K562 (cell line): Measurements from ENCODE around the gene PLCD4. TPM values are rescaled to one million over a fixed set of nuclear protein-coding genes. Genes with fewer than 3 reads are reported as not detected.

Experiments used
- ELF1 ChIP-seq: fragments of 200-800 bp; sonication (Bioruptor generic); IDR thresholded peaks from 2 replicates; pipeline ENCODE4 v1.6.1; 2016; ENCODE audit warnings: missing genetic modification characterization, missing compliant biosample characterization
- ELF4 ChIP-seq: fragments of 450-650 bp; formaldehyde crosslinking; IDR thresholded peaks from 2 replicates; pipeline ENCODE4 v1.4.0; 2022; ENCODE audit warnings: missing genetic modification characterization
- EP300 ChIP-seq: IDR thresholded peaks from 2 replicates; pipeline ENCODE4 v1.6.1; 2012; ENCODE audit warnings: low read length, improper control_type of control experiment
- L3MBTL2 ChIP-seq: fragments of 450-650 bp; IDR thresholded peaks from 2 replicates; pipeline ENCODE4 v1.6.1; 2016; ENCODE audit warnings: mild to moderate bottlenecking, moderate library complexity
- LEF1 ChIP-seq: fragments of 450-650 bp; IDR thresholded peaks from 2 replicates; pipeline ENCODE4 v1.6.1; 2016; ENCODE audit warnings: mild to moderate bottlenecking
- MBD2 ChIP-seq: sonication (generic); IDR thresholded peaks from 2 replicates; pipeline ENCODE4 v1.6.1; 2016; ENCODE audit warnings: low read depth, borderline replicate concordance
- MYBL2 ChIP-seq, 2 experiments: fragments of 450-650 bp in 1 of 2; sonication (generic) in 1 of 2; formaldehyde crosslinking in 1 of 2; IDR thresholded peaks; 2 replicates each; pipeline versions ENCODE4 v1.6.1 to v1.8.1; 2017 to 2022; ENCODE audit warnings: borderline replicate concordance in 1 of 2, inconsistent platforms in 1 of 2, low read depth in 1 of 2, mild to moderate bottlenecking in 1 of 2, missing genetic modification reagents in 1 of 2, moderate library complexity in 1 of 2
- NR2C1 ChIP-seq, 2 experiments: fragments of 450-650 bp; IDR thresholded peaks; 2 replicates each; pipeline ENCODE4 v1.6.1; 2017; ENCODE audit warnings: mild to moderate bottlenecking in 2 of 2, antibody characterized with exemption in 1 of 2, inconsistent platforms in 1 of 2, missing compliant biosample characterization in 1 of 2, missing genetic modification characterization in 1 of 2
- PHF8 ChIP-seq: fragments of 200-600 bp; sonication (generic); IDR thresholded peaks from 2 replicates; pipeline ENCODE4 v1.6.1; 2012; ENCODE audit warnings: mixed run types, mild to moderate bottlenecking, inconsistent platforms, low read length, moderate library complexity, borderline replicate concordance
- POLR2H ChIP-seq: IDR thresholded peaks from 2 replicates; pipeline ENCODE4 v1.6.1; 2016; ENCODE audit warnings: missing genetic modification characterization, low read depth, mild to moderate bottlenecking, control low read depth, missing compliant biosample characterization, moderate library complexity
- RB1 ChIP-seq: fragments of 450-650 bp; IDR thresholded peaks from 2 replicates; pipeline ENCODE4 v1.6.1; 2017; ENCODE audit warnings: low read depth, mild to moderate bottlenecking
- RFX1 ChIP-seq: fragments of 450-650 bp; IDR thresholded peaks from 2 replicates; pipeline ENCODE4 v1.6.1; 2016; ENCODE audit warnings: mild to moderate bottlenecking, moderate library complexity
- SIN3B ChIP-seq: fragments of 450-650 bp; IDR thresholded peaks from 2 replicates; pipeline ENCODE4 v1.6.1; 2017; ENCODE audit warnings: low read depth, mild to moderate bottlenecking, moderate library complexity
- SIX5 ChIP-seq, 2 experiments: IDR thresholded peaks; 2 replicates each; pipeline ENCODE4 v1.6.1; 2011; ENCODE audit warnings: low read length in 2 of 2, borderline replicate concordance in 1 of 2, low read depth in 1 of 2, mild to moderate bottlenecking in 1 of 2, moderate library complexity in 1 of 2; ENCODE audit not compliant: insufficient read depth in 1 of 2
- SP2 ChIP-seq: IDR thresholded peaks from 2 replicates; pipeline ENCODE4 v1.6.1; 2011; ENCODE audit warnings: mild to moderate bottlenecking, low read depth, low read length, moderate library complexity; ENCODE audit not compliant: poor library complexity, severe bottlenecking; ENCODE audit errors: extremely low read depth
- XRCC5 ChIP-seq: fragments of 200-400 bp; formaldehyde crosslinking; IDR thresholded peaks from 2 replicates; pipeline ENCODE4 v1.6.1; 2017; ENCODE audit warnings: low read depth, mild to moderate bottlenecking, low read length
- ZNF561 ChIP-seq: fragments of 450-650 bp; formaldehyde crosslinking; conservative IDR thresholded peaks from 2 replicates; pipeline ENCODE4 v1.4.0; 2020; ENCODE audit warnings: mild to moderate bottlenecking, moderate library complexity
- ZNF592 ChIP-seq: fragments of 450-650 bp; IDR thresholded peaks from 2 replicates; pipeline ENCODE4 v1.6.1; 2017; ENCODE audit warnings: antibody characterized with exemption, mild to moderate bottlenecking
- ZNF830 ChIP-seq: fragments of 250-450 bp; sonication (Bioruptor Pico); IDR thresholded peaks from 2 replicates; pipeline ENCODE4 v1.5.0; 2021; ENCODE audit warnings: mild to moderate bottlenecking
- polyA plus RNA-seq, 8 experiments: library from polyadenylated mRNA; depleted of rRNA in 4 of 8; stranded (reverse) in 5 of 8; unstranded in 3 of 8; fragments of >200 nt; fragmentation: Nextera tagmentation in 2 of 8; fragmentation: Illumina TruSeq in 1 of 8; extraction: Ambion mirVana in 2 of 8; extraction: Trizol in 1 of 8; gene quantifications; 2 replicates each; pipeline versions ENCODE4 v1.2.1 to v1.2.3, GENCODE V29; 2011 to 2014; ENCODE audit warnings: inconsistent platforms in 1 of 8, missing spikeins in 1 of 8
- total RNA-seq, 7 experiments: library from RNA; depleted of rRNA in 6 of 7; stranded (reverse); fragments of >200 nt in 6 of 7; fragmentation: Illumina TruSeq in 2 of 7; extraction: Trizol in 2 of 7; gene quantifications; 2 replicates each; pipeline versions ENCODE4 v1.2.1 to v1.2.3, GENCODE V29; 2011 to 2021; ENCODE audit warnings: low replicate concordance in 1 of 7
- TF ChIP-seq, protein P1 (sequence below): fragments of 250-450 bp; sonication (Bioruptor Pico); IDR thresholded peaks from 2 replicates; pipeline ENCODE4 v1.5.0; 2021; ENCODE audit warnings: mild to moderate bottlenecking, moderate library complexity

The PLCD4 gene
- total and polyA plus RNA-seq, 9 of the 15 experiments (the other 6 are each of a cell fraction or from before 2014, with no cell fraction given), result 0.13 to 0.38 TPM; not detected in 7

GRCh38 chr2:218659258-218659987 lies 51.7 kb downstream of the PLCD4 start, which contains the start of the genes BCS1L and ZNF142 (continued):
- peak; percentile 69; the same call in 1 of the 2 replicates for TF ChIP-seq PHF8
- peak; percentile 57 for TF ChIP-seq RB1
- no peak for TF ChIP-seq ZNF561 (CRISPR knock-in tag)
- no peak for TF ChIP-seq RFX1
- no peak for TF ChIP-seq SIX5 (IDR thresholded peaks at IDR 0.05; ENCODE audit: borderline replicate concordance in 1 of 2, insufficient read depth in 1 of 2, low read depth in 1 of 2, low read length in 2 of 2)
- TF ChIP-seq, protein P1, sequence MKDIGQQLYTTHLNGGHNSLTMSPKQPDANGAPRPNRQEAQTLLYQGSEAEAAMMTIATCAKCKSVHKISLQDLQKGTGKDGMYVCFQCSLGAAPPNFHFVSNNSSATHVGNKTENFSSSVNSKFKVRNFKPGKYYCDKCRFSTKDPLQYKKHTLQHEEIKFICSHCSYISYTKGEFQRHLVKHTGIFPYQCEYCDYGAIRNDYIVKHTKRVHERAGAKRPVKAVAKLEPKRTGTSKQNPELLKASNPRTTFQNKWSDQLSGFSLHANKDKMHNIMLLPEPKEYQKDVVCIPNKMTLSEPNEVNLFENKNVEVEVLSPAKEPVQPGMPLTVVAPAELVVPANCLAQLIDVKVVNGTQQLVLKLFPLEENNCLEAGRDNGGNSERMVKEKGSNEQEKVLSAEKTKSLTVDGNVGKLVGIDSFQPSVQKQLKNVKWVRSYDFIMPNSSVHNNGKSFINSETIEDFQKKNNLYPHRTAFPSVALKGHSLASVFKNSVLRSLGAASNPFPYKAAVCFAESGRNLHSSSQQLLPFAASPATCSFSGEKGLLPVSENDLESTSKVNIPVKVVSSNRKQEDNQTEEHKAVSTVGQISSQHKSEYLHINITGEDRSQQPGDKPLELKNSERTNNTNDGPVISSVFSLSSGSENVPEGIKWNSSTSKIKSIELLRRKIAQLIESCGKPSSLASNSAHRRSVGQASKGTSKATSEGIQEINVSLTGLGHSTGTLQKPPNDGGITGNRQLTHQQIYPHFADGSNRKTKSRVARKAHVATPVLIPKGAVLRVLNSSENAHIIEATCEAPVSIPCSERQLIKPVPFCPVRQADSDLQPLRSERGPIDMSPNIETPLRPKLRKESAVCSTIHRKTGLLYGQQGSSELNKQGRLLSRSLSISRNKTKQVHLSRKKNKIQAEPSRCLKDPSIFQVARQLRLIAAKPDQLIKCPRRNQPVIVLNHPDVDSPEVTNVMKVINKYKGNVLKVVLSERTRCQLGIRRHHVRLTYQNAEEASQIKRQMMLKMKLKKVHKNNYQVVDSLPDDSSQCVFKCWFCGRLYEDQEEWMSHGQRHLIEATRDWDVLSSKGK (CRISPR knock-in tag), result no peak
- TF ChIP-seq POLR2H (tag), result peak; percentile 30; the same call in 1 of the 2 replicates
- no peak for TF ChIP-seq MYBL2 (IDR thresholded peaks at IDR 0.05; ENCODE audit: low read depth)
- TF ChIP-seq MYBL2 (CRISPR knock-in tag; IDR thresholded peaks at IDR 0.05; ENCODE audit: borderline replicate concordance), result no peak
- TF ChIP-seq ELF1 (tag), result peak; percentile 74
- TF ChIP-seq NR2C1 (IDR thresholded peaks at IDR 0.05), result no peak
- 0 out of 2 replicates have a peak, but pooled peaks have one; percentile 41 for TF ChIP-seq NR2C1 (tag; IDR thresholded peaks at IDR 0.05)
- TF ChIP-seq MBD2, result no peak; the same call in 1 of the 2 replicates
- no peak for TF ChIP-seq ELF4 (CRISPR knock-in tag)
- TF ChIP-seq EP300, result 0 out of 2 replicates have a peak, but pooled peaks have one; percentile 26
- 0 out of 2 replicates have a peak, but pooled peaks have one; percentile 11 for TF ChIP-seq SIN3B
- peak; percentile 58; the same call in 1 of the 2 replicates for TF ChIP-seq LEF1
- peak; percentile 85 for TF ChIP-seq SP2
- no peak for TF ChIP-seq ZNF592
- no peak for TF ChIP-seq ZNF830 (CRISPR knock-in tag)
- 0 out of 2 replicates have a peak, but pooled peaks have one; percentile 52 for TF ChIP-seq XRCC5
- peak; percentile 57 for TF ChIP-seq L3MBTL2
